ENCODE results near the gene WDR90.

WDR90 gene

GRCh38 chr16:708019-708418 lies 58.9 kb downstream of the WDR90 start:
- DNase-seq (ENCODE audit: low spot score), result no peak

GRCh38 chr16:708959-709358 lies 59.8 kb downstream of the WDR90 start:
- no peak for DNase-seq (ENCODE audit: low spot score)

- peak; percentile 96 for DNase-seq (ENCODE audit: low spot score)
Measured at GRCh38 chr16:709566-710499, 60.7 kb downstream of the WDR90 start.

GRCh38 chr16:710500-711075 lies 61.4 kb downstream of the WDR90 start:
- DNase-seq (ENCODE audit: low spot score), result no peak

GRCh38 chr16:711084-711483 lies 61.9 kb downstream of the WDR90 start:
- no peak for DNase-seq (ENCODE audit: low spot score)

- DNase-seq (ENCODE audit: low spot score), result peak; percentile 59
Measured at GRCh38 chr16:711548-712320, 62.6 kb downstream of the WDR90 start.

- DNase-seq (ENCODE audit: low spot score), result peak; percentile 96
Measured at GRCh38 chr16:712740-713250, 63.6 kb downstream of the WDR90 start.

GRCh38 chr16:714079-714478 lies 64.9 kb downstream of the WDR90 start:
- no peak for DNase-seq (ENCODE audit: low spot score)

GRCh38 chr16:714558-715476 lies 65.7 kb downstream of the WDR90 start, which contains the start of gene METRN:
Gene METRN (plus strand): TSS chr16:715118. CDS start chr16:715290, 172 bp downstream.
- DNase-seq (ENCODE audit: low spot score), result peak; percentile 85

GRCh38 chr16:715477-716199 lies 66.5 kb downstream of the WDR90 start:
- DNase-seq (ENCODE audit: low spot score), result no peak

- DNase-seq (ENCODE audit: low spot score), result peak; percentile 82
Measured at GRCh38 chr16:716200-716568, 67.0 kb downstream of the WDR90 start.

GRCh38 chr16:716768-717325 lies 67.7 kb downstream of the WDR90 start:
- DNase-seq (ENCODE audit: low spot score), result no peak
